HG03108 (cell line): ENCODE measurements around the gene ZFR.
A peak's percentile ranks its signal among the peaks of the same experiment; 100 is the strongest.

Experiments used
- ATAC-seq: cut with Tn5 transposase; IDR thresholded peaks from one replicate; pipeline ENCODE4 v1.9.1; 2021; ENCODE audit warnings: moderate library complexity; ENCODE audit not compliant: unreplicated experiment

ZFR gene

DNA sequence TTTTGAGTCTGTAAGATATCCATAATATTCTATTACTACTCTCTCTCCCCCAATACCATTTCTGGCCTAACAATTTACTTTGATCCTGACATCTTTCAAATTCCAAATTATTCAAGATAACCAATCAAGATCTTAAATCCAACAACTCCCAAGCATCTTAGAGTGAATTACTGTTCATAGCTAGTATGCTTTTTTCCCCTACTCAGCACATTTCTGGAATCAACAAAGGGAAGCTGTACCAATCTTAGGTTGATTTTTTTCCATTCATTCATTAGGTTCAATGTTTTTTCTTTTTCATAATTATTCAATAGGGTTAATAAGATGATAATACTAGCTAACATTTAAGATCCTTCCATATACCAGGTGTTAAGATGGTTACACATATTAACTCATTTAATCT lies 81.5 kb downstream of the ZFR start:
- ATAC-seq = no peak

DNA sequence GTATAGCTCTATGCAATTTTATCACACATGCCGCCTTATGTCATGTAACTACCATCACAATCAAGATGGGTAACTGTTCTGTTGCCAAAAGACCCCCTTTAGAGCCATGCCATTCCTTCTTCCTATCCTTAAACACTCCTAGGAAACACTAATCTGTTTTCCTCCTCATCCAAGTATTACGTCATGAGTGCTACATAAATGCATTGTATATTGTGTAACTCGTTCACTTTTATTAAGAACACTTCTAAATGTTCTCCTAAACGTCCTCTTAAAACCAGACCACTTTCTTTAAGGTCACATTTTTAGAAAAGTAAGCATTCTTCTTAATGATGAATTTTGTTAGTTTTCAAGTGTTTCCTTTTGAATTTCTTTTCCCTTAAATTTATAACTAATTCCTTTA lies 82.0 kb downstream of the ZFR start:
- no peak for ATAC-seq

DNA sequence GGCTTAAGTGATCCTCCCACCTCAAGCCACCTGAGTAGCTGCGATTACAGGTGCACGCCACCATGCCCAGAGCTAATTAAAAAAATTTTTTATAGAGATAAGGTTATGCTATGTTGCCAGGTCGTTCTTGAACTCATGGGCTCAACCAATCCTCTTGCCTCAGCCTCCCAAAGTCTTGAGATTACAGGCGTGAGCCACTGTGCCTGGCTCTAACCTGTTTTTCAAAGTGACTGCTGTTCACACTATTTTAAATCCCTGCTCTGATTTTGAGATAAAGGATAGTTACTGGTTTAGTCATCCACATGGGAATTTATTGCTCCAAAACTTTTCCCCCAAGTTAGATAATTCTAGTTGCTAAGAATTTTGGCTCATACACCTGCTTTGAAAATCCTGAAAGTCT lies 83.6 kb downstream of the ZFR start:
- ATAC-seq = no peak

DNA sequence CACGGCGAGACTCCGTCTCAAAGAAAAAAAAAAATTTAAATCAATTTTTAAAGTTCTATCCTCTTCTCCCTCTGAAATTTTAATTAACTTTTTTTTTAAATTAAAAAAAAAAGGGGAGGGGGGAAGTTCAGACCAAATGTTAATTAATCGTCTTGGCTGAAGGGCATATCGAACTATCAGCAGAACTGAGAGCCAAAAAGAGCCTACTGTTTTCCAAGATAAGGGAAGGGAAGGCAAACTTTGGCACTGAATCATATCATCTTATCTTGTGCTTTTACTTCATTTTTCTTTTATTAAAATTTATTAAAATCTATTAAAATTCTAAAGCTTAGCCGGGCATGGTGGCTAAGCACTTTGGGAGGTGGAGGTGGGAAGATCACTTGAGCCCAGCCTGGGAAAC lies 85.9 kb downstream of the ZFR start:
- ATAC-seq = no peak

DNA sequence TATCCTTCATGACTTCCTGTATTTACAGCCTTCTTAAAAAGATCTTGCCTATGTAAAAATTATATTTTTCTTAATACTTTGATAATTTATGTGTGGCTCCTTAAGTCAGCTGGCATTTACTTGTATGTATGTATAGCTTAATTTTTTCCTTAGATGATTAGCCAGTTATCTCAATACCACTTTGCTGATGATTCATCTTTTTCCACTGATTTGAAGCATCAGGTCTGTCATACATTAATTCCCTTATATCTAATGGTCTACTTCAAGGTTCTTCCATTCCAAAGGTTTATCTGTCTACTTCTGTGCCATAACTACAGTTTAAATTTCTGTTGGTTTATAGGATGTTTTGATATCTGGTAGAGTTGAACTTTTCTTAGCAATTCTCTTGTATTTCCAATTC lies 86.9 kb downstream of the ZFR start:
- ATAC-seq = no peak

DNA sequence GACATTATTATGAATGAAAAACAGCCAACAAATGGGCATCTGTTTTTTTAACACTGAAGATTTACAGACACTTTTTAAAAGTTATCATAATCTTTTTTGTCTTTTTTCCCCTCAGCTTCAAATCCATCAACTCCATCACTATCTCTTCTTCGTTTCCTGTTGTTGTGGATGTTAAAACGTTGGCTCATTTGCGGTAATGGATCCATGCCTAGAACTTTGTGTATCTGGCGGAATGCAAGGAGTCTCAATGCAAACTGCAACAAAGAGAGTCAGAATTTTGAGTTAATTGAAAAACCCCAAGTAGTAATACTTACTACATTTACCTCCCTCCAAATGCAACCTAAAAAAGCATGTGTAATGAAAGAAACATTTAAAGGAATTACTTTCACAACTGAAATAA lies 88.9 kb downstream of the ZFR start:
- no peak for ATAC-seq

DNA sequence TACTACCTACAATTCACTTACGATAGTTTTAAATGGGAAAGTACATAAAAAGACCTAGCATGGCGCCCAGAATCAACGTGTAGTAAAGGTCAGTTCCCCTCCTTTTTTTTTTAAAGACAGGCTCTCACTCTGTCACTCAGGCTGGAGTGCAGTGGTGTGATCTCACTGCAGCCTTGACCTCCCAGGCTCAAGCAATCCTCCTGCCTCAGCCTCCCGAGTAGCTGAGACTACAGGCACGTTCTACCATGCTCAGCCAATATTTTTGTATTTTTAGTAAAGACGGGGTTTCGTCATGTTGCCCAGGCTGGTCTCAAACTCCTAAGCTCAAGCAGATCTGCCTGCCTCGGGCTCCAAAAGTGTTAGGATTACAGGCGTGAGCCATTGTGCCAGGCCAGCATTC lies 91.1 kb downstream of the ZFR start:
- ATAC-seq = no peak

DNA sequence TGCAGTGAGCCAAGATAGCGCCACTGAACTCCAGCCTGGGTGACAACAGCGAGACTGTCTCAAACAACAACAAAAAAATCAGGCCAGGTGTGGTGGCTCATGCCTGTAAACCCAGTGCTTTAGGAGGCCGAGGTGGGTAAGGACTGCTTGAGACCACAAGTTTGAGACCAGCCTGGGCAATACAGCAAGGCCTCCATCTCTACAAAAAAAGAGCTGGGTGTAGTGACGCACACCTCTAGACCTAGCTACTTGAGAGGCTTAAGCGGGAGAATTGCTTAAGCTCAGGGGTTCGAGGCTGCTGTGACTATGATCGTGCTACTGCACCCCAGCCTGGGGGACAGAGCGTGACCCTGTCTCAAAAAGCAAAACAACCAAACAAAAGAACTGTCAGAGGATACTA lies 91.9 kb downstream of the ZFR start:
- ATAC-seq = no peak

DNA sequence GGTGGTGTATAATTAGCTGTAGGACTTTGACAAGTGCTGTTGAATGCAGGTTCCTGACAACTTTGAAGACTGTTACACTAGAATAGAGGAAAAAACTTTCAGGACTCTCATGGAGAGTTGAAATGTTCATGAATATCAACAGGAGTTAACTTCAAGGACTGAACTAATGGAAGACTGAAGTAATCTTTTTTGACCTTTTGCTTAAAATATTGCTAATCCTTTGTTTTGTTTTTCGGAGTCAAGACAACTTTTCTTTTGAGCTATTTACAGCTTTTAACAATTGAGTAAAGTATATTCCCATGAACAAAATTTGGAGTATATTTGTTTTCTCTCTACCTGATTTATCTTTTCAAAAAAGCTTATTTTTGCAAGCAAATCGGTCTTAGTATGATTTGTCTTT lies 97.7 kb downstream of the ZFR start:
- ATAC-seq = no peak

DNA sequence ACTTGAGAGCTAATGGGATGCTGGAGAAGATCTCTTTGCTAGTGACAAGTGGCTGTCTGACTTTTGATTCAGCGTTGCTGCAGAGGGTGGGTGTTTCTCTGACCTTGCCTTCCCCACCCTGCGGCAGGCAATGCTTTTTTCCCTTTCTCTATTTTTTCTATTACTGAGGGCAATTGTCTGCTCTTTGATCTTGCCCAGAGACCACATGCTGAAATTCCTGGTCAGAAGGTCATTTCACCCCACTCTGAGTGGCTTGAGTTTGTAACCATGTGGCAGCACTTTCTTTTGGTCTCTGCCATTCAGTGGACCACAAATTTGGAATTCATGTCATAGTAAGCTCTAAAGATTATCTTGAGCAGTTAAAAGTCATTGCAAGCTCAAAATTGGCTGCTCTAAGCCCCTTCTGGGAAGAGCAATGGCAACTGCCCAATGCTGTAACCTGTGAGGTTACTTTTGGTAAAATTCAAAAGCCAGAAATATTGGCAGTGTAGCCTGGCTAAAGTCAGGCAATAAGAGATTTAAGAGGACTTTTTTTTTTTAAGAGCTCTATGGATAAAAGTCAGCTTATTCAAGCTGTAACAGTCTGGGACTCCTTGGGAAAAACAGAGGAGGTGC lies 101.4 kb downstream of the ZFR start:
- no peak for ATAC-seq

DNA sequence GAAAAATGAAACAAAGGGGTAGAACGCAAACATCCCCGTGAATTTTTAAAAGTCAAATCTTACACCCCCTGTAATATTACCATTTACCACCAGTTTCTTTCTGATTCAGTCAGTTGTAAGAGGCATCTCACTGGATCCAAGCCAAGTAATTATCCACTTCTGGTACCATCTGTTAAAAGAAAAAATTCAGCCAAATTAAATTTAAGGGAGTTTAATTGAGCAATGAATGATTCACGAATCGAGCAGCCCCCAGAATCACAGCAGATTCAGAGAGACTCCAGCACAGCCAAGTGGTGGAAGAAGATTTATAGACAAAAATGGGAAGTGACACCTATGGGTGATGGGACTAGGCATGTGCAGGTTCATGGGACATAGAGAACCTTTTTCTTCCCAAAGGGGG lies 101.9 kb downstream of the ZFR start:
- no peak for ATAC-seq

DNA sequence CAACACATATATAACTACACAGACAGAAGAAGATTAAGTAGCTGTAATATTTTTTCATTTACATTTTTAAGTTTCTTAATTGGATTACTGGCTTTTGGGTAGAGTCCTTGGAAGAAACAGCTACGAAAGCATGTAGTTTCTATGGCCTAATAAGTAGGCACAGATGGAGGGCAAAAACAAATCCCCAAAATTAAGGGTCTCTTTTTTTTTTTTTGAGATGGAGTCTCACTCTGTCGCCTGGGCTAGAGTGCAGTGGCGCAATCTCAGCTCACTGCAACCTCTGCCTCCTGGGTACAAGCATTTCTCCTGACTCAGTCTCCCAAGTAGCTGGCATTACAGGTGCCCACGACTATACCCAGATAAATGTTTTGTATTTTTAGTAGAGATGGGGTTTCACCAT lies 104.7 kb downstream of the ZFR start:
- ATAC-seq = no peak

DNA sequence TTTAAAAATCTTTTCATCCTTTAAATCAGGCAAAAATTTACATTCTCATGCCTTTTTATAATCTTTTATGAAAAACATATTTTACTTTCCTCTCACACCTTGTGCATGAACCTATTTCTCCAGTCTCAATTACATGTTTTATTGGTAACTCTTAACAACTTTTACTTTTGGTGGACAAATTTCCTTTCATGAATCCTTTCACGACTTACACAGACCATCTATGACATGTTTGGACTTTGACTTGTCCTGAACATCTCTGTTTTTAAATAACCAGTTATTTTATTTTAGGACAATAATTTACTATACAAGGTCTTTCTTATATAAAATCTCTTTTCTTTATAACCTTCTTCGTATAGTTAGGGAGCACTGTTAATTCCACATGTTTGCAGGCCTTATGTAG lies 105.3 kb downstream of the ZFR start:
- ATAC-seq = no peak

DNA sequence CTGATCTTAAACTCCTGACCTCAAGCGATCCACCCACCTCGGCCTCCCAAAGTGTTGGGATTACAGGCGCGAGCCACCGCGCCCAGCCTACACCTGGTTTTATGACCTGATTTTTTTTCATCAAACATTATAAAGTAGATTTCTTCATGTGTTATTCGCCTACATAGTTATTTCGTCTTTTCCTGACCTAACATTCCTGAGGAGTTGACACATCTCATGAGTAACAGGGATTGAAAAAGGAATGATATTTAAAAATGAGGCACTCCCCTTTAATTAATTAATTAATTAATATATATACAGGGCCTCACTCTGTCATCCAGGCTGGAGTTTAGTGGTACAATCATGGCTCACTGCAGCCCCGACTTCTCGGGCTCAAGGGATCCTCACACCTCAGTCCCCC lies 111.6 kb downstream of the ZFR start:
- ATAC-seq = no peak

DNA sequence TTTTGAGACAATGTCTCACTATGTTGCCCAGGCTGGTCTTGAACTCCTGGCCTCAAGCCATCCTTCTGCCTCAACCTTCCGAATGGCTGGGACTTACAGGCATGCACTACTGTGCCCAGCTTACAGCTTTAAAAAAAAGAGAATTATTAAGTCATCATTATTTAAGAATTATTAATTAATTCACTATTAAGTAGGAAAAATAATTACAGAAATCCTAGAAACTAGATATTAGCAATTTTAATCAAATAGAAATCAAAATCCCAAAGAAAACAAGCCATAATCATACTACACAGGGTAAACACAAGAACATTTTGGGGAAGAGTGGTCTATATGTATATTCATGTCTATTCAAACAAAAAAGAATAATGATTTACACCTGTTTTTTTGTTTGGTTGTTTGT lies 112.2 kb downstream of the ZFR start:
- no peak for ATAC-seq

DNA sequence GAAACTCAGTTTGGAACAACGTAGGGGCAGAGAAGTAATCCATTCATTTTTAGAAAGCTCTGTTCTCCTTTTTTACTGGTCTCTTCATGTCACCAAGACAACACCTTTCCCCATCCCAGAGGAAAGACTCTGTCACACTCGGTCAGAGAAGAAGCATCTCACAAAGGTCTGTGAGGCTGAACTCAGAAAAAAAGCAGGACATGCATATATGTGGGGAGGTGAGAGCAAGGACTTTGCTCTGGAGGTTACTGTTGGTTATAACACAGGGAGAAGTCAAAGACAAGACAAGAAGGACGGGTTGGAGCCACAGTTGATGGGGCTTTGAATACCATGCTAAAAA lies 112.6 kb downstream of the ZFR start:
- no peak for ATAC-seq

DNA sequence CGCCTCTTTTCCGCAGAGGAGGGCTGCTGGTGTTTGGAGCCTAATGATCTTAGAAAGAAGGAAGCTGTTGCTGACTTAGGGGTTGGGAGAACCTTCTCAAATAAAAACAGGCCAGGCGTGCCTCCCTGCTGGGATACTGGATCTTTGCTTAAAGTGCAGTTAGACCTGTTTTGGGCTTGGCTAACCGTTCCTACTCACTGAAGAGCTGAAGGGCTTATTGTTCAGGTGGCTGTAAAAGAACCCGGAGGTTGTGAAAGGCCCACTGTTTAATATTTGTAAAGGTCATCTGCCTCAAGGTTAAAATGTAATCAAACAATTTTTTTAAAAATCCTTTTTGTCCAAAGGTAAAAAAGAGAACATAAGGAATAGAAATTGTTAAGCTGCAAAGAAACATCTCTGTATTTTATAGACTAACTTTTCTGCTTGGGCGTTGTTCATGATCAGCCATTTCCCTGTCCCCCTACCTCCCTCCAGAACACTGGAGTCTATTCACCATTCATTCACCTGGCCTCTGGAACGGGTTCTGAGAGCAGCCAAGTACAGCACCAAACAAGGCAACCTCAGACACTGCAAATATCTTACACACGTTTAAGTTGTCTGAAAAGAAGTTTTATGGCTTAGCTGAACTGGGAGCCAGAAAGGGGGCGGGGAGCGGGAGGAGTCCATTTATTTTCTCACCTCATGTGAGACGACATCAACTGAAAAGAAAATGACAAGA lies 113.2 kb downstream of the ZFR start:
- no peak for ATAC-seq

DNA sequence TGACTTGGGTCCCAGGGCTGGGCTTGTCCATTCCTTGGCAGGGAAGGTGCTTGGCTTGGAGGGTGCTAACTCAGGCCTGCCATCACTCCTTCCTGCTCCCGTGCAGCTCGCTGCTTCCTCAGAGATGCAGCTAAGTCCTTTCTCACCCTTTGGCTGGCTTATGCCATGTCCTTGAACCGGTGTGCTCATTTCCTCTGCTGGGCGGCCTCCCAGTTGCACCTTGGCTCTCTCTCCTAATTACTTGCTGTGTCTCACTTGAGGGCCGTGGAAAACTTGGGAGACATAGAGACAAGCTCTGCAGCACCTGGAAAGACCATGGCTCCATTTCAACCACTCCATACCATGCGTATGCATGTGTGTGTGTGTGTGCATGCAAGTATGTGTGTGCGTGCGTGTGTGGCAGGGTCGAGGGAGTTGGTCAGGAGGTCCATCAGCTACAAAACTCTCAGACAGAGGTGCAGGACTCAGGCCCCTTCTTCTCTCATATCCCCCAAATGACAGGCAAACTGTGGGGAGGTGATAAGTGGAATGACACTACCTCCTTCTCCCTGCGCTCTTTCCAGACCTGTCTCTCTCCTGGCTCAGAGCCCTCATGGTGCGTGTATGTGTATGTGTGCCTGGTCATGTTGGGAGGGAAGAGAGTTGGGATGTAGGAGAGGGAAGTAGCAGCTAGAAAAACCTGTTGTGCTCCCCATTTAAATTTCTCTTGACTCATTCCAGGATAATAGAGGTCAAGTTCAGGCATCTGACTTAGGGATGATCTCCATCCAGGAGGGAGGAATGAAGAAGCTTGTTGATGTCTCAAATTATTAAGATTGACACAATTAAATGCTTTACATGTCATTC lies 114.2 kb downstream of the ZFR start:
- ATAC-seq = no peak

DNA sequence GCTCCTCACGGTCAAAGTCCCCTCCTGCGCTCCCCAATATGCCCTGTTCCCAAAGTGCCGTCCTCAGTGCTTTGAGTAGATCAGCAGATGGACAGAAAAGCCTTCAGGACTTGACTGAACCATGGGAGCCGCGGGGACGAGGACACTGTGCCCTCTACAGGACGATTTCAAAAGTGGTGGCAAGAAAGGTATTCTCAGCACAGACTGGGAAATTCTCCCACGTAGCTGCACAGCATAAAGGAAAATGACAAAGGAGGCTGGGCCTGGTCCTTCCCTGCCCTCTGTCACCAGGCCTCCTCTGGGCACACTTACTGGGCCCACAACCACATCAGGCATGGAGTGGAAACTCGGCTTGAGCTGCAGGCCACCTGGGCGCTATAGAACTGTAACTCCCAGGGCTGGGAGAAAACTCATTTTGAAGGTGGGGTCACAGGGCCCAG lies 115.1 kb downstream of the ZFR start:
- peak; percentile 77 for ATAC-seq

DNA sequence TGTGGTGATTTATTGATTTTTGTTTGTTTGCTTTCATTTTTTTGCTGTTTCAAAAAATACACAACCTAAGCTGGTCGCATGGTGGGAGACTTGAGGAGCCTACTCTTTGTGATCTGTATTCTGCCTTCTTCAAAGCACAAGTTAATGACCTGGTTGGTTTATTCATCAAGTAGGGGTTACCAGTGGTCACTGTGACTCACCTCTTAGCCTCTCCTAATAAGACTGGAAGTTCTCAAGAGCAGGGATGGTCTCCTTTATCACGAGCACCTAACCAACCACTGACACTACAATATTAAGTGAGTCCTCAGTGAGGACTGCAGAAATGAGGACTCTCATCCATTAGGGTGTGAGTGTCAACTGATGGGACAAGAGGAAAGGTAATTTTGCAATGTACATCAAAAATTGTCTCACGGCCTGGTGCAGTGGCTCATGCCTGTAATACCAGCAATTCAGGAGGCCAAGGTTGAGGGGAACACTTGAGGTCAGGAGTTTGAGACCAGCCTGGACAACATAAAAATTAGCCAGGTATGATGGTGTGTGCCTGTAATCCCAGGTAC lies 118.2 kb downstream of the ZFR start:
- no peak for ATAC-seq

DNA sequence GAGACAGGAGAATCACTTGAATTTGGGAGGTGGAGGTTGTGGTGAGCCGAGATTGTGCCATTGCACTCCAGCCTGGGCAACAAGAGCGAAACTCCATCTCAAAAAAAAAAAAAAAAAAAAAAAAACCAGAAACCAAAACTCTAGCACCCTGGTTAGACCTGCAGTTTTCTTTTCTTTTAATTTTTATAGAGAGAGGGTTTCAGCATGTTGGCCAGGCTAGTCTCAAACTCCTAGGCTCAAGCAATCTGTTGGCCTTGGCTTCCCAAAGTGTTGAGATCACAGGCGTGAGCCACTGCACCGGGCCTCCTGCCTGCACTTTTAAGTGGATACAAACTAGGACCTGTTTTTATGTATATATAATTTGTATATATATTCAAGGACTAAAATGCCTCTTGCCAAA lies 118.9 kb downstream of the ZFR start:
- no peak for ATAC-seq

DNA sequence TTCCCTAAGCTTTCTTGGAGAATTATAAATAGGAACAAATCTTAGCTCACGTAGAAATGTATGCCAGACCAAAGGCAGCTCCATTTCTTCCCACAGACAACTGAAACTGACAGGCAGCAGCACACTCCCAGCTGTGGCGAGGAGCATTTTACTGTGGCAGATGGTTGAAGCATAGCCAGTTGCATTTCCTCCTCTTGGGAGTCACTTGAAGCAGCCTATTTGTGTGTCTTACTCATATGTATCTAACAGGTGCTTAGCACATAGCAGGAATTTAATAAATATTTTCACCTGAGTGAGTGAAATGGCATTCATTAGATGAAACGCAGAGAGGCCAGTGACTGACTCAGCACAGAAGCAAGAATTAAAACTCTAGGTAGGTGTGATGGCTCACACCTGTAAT lies 119.5 kb downstream of the ZFR start:
- peak; percentile 50 for ATAC-seq
